K562 (cell line): ENCODE results near the gene MTF1. TPM values are rescaled to one million over a fixed set of nuclear protein-coding genes. Genes with fewer than 3 reads are reported as not detected.

ENCODE experiments used
- BRD4 ChIP-seq: fragments of 200-600 bp; sonication (generic); IDR thresholded peaks from 2 replicates; pipeline ENCODE4 v1.6.1; 2017; ENCODE audit warnings: inconsistent platforms
- CHD1 ChIP-seq: fragments of 200-600 bp; sonication (generic); IDR thresholded peaks from one replicate; pipeline ENCODE4 v1.6.1; 2012; ENCODE audit warnings: mild to moderate bottlenecking, moderate library complexity, low read length, inconsistent platforms
- MITF ChIP-seq: IDR thresholded peaks from 2 replicates; pipeline ENCODE4 v1.6.1; 2014; ENCODE audit warnings: antibody characterized with exemption
- SFPQ ChIP-seq: fragments of 200-400 bp; formaldehyde crosslinking; IDR thresholded peaks from 2 replicates; pipeline ENCODE4 v1.6.1; 2017; ENCODE audit warnings: mild to moderate bottlenecking, low read depth, low read length, moderate library complexity
- SREBF2 ChIP-seq: sonication (generic); formaldehyde crosslinking; IDR thresholded peaks from 2 replicates; pipeline ENCODE4 v1.4.0; 2020; ENCODE audit warnings: mild to moderate bottlenecking, missing genetic modification reagents
- XRCC4 ChIP-seq: IDR thresholded peaks from one replicate; pipeline ENCODE4 v1.6.1; 2011; ENCODE audit not compliant: insufficient read depth, insufficient read length; ENCODE audit errors: extremely low read depth
- ZNF407 ChIP-seq: fragments of 450-650 bp; IDR thresholded peaks from 2 replicates; pipeline ENCODE4 v1.6.1; 2016; ENCODE audit warnings: low read depth
- polyA plus RNA-seq, 8 experiments: library from polyadenylated mRNA; depleted of rRNA in 4 of 8; stranded (reverse) in 5 of 8; unstranded in 3 of 8; fragments of >200 nt; fragmentation: Nextera tagmentation in 2 of 8; fragmentation: Illumina TruSeq in 1 of 8; extraction: Ambion mirVana in 2 of 8; extraction: Trizol in 1 of 8; gene quantifications; 2 replicates each; pipeline versions ENCODE4 v1.2.1 to v1.2.3, GENCODE V29; 2011 to 2014; ENCODE audit warnings: inconsistent platforms in 1 of 8, missing spikeins in 1 of 8
- total RNA-seq, 7 experiments: library from RNA; depleted of rRNA in 6 of 7; stranded (reverse); fragments of >200 nt in 6 of 7; fragmentation: Illumina TruSeq in 2 of 7; extraction: Trizol in 2 of 7; gene quantifications; 2 replicates each; pipeline versions ENCODE4 v1.2.1 to v1.2.3, GENCODE V29; 2011 to 2021; ENCODE audit warnings: low replicate concordance in 1 of 7
- TF ChIP-seq, protein P1 (sequence below): fragments of 450-650 bp; IDR thresholded peaks from 2 replicates; pipeline ENCODE4 v1.6.1; 2018; ENCODE audit not compliant: partially characterized antibody
- TF ChIP-seq, protein P2 (sequence below): fragments of 250-450 bp; sonication (Bioruptor Pico); IDR thresholded peaks from 2 replicates; pipeline ENCODE4 v1.8.0; 2022; ENCODE audit warnings: inconsistent platforms

MTF1 gene
- total and polyA plus RNA-seq, 9 of the 15 experiments (the other 6 are each of a cell fraction or from before 2014, with no cell fraction given), result 1.1 to 12.2 (median 4.3) TPM

DNA sequence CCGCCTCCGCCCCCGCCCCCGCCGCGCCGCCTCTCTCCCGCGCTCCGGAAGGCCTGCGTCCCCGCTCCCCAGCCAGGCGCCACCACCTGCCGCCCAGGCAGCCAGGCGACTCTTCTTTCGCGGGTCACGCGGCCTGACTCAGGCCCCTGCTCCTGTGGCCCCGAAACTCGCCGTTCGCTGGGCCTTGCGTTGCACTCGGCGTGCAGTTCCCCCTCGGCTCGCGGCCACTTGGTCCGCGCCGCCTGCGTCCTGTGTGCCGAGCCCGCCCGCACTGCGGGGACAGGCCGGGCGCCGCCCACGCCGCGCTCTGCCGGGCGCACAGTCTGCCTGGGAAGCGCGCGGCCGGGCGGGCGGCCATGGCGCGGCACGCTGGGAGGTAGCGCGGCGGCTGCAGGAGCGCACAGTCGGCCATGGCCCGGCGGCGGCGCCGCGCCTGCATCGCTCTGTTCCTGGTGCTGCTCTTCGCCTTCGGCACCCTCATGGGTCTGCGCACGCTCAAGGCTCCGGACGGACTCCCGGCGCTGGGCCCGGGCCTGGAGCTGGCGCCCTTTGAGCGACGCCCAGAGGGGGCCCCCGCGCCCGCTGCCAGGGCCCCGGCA, 65.5 kb downstream of the MTF1 start, which contains the start of gene MANEAL (continued):
- no peak for TF ChIP-seq ZNF407
- TF ChIP-seq BRD4, result no peak
- TF ChIP-seq MITF, result no peak
- no peak for TF ChIP-seq SFPQ
- TF ChIP-seq, protein P1, sequence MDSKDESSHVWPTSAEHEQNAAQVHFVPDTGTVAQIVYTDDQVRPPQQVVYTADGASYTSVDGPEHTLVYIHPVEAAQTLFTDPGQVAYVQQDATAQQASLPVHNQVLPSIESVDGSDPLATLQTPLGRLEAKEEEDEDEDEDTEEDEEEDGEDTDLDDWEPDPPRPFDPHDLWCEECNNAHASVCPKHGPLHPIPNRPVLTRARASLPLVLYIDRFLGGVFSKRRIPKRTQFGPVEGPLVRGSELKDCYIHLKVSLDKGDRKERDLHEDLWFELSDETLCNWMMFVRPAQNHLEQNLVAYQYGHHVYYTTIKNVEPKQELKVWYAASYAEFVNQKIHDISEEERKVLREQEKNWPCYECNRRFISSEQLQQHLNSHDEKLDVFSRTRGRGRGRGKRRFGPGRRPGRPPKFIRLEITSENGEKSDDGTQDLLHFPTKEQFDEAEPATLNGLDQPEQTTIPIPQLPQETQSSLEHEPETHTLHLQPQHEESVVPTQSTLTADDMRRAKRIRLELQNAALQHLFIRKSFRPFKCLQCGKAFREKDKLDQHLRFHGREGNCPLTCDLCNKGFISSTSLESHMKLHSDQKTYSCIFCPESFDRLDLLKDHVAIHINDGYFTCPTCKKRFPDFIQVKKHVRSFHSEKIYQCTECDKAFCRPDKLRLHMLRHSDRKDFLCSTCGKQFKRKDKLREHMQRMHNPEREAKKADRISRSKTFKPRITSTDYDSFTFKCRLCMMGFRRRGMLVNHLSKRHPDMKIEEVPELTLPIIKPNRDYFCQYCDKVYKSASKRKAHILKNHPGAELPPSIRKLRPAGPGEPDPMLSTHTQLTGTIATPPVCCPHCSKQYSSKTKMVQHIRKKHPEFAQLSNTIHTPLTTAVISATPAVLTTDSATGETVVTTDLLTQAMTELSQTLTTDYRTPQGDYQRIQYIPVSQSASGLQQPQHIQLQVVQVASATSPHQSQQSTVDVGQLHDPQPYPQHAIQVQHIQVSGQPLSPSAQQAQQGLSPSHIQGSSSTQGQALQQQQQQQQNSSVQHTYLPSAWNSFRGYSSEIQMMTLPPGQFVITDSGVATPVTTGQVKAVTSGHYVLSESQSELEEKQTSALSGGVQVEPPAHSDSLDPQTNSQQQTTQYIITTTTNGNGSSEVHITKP, result peak; percentile 97
- no peak for TF ChIP-seq CHD1
- TF ChIP-seq, protein P2, sequence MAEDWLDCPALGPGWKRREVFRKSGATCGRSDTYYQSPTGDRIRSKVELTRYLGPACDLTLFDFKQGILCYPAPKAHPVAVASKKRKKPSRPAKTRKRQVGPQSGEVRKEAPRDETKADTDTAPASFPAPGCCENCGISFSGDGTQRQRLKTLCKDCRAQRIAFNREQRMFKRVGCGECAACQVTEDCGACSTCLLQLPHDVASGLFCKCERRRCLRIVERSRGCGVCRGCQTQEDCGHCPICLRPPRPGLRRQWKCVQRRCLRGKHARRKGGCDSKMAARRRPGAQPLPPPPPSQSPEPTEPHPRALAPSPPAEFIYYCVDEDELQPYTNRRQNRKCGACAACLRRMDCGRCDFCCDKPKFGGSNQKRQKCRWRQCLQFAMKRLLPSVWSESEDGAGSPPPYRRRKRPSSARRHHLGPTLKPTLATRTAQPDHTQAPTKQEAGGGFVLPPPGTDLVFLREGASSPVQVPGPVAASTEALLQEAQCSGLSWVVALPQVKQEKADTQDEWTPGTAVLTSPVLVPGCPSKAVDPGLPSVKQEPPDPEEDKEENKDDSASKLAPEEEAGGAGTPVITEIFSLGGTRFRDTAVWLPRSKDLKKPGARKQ, result no peak
- no peak for TF ChIP-seq SREBF2 (CRISPR knock-in tag)
- TF ChIP-seq XRCC4, result no peak
